Urothelium cell line (cell line): ENCODE data around the gene PTPRG.
"Not testable (repeated sequence)": the region's sequence is repeated elsewhere in the genome, so short reads cannot be mapped to it uniquely, and the experiment has no call there.

Experiments
- DNase-seq: peaks from one replicate; pipeline ENCODE4 v3.0.0; 2011; ENCODE audit warnings: low spot score, mixed read lengths
- FAIRE-seq: peaks from 2 replicates; lab custom pipeline; 2011; peaks lifted over from hg19 to GRCh38; lab: Jason Lieb, UNC

PTPRG gene

DNA sequence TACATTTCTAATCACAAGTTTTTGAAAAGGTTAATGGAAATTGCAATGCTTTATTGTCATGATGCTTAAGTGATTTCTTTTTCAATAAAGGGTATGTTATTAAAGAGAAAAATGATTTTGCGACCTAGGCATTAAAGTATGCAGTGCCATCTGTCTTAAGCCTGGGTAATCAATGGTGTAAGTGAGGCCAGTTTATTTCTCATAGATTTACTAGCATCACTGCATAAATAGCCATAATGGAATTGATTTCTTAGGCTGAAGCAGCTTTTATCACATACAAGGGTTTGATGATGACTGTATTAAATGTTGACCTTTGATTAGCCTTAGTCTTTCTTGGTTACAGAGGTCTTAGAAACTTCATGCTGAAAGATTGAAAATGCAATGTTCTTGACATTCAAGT is 464.5 kb downstream of the PTPRG start:
- DNase-seq (no peak), FAIRE-seq (no peak)

DNA sequence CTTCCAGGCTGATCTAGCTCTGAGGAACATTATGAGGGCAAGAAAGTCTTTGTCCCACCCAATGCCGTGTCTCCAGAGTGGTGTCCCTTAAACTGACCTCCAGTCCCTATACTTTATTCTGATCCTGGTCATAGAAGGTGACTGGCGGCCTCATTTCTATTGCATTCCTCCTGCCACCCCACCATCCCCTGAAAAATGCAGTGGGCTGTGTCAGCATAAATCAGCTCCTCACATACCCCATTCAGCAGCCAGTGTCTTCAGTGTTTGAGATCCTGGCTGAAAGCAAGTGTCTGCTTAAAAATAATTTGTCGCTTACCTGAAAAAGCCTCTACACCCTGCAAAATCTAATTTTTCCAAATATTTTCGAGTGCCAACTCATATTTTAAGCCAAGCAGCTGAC is 465.9 kb downstream of the PTPRG start:
- FAIRE-seq (no peak), DNase-seq (no peak)

DNA sequence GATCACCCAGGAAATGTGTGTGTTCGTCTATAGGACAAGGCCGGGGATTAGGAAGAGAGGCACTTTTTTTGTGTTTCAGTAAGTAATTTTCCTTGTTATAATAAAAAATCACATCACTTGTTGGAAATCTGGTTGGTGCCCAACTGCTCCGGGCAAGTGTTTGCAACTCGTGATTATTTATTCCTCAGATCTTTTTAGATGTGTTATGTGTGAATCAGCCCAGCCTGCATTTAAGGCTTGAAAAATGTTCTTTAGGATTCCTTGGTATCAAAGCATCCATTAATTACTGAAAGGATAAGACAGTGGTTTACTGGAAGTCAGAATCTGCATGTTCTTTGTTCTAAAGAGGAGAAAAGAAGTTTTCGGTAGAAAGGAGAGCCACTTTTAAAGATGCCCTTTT is 466.4 kb downstream of the PTPRG start:
- FAIRE-seq (no peak), DNase-seq (no peak)

DNA sequence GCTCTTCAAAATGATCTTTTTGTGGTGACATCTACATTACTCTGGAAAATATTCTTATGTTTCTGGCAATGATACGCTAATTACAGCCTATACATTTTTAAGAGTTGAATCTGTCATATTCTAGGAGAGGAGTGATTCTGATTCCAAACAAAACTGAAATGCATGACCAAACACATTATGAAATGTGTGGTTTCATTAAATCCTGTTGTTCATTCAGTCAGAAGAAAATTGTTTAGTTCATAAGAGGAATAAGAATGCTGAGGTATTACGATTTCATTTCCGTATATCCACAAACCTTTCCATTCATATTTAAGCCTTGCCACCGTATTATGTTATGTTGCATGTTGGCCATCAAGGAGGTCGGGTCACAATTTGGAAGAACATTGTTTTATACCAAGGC is 466.9 kb downstream of the PTPRG start:
- no peak for DNase-seq
- FAIRE-seq, result no peak

DNA sequence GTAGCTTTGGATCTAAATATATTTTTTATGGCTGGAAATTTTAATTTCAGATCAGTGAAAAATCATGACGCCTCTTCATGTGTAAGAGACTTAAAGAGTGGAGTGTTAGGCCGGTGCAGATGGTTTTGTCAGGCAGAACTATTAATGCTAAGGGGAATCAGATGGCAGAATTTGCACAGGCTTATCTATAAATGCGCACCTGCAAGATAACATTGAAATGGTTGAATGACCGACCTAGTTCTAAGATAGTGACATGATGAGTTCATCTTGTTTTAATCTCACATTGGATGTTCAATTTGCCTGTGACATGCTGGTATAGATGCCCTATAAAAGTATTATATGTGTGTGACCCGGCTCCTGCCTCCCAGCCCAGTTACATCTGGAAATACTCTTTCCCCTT is 471.4 kb downstream of the PTPRG start:
- DNase-seq (no peak), FAIRE-seq (no peak)

DNA sequence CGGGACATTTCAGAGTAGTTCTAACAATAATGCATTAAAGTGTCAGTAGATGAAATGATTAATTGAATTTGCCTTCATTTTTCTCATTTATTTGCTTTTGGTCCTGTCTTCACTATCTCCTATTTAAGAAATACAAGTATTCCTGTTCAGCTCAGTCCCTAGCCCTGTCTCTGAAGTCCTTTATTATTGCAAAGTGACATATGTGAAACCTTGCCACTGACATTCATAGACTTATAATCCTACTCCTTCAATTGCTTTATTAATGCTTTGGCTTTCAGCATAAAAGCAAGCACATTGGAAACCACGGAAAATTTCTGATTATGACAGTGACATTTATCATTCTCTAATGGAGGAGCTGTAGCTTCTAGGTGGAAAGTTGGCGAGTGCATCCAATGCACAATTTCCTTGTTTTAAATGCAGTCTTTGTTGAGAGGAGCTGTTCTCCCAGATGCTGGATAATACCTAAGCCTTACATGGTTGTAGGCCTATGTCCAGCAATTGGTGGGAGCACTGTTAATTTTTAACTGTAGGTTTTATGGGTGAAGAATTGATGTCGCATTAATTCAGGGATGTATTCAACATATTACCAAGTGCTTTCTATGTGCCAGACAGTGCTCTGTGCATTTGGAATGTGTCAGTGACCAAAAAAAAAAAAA is 474.2 kb downstream of the PTPRG start:
- DNase-seq (no peak), FAIRE-seq (no peak)

DNA sequence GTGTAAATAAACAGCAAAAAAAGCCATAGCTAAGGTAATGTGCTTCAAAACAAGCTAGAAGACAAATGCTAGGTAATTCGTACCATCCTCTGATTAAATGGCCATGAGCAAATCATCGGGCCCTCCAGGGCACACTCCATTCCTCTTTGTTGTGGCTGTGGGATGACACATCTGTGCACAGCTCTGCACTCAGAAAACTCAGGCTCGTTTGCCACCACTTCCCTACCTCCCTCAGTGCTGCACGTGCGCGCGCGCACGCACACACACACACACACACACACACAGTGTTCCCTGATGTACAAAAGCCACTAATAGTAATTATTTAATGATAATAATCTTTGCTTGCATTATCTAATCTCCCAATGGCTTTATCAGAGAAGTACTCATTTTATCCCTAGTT is 475.4 kb downstream of the PTPRG start:
- FAIRE-seq (no peak), DNase-seq (no peak)

DNA sequence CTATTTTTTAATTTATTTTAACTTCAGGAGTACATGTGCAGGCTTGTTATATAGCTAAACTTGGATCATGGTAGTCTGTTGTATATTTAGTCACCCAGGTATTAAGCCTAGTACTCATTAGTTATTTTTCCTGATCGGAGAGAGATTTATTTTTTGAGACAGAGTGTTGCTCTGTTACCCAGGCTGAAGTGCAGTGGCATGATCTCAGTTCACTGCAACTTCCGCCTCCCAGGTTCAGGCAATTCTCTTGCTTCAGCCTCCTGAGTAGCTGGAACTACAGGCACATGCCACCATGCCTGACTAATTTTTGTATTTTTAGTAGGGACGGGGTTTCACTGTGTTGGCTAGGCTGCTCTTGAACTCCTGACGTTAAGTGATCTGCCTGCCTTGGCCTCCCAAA is 477.4 kb downstream of the PTPRG start:
- not testable (repeated sequence) for DNase-seq, FAIRE-seq

DNA sequence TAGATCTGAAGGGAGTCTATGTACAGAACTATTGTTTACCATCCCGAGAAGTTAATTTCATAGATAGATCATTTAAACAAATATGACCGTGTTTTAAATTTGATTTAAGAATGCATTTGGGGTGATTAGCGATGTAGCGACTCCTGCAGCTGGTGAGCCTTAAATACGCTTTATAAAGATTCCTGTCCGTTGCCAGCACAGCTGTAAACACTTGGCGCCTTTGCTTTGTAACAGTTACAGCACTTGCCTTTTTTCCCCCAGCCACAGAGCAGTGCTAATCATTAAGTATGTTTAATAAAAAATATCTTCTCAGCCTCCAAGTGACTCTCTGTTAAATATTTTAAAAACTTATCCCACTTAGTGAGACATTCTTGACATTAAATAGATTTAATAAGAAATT is 478.2 kb downstream of the PTPRG start:
- FAIRE-seq, result no peak
- DNase-seq, result no peak

DNA sequence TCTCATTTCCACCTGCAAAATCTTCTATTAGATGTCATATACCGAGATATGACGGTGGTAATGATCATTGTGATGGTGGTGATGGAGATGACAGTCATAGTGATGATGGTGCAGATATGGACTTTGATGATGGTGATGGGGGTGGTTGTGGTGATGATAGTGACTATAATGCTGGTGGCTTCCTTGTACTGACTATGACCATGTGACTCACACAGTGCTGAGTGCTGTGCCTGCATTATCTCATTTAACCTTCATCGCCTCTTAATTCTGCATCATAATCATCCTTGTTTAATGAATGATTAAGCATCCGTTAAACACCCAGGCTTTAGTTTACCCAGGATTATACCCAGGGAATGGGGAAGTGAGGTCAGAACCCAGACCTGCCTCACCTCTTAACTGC is 480.3 kb downstream of the PTPRG start:
- DNase-seq (no peak), FAIRE-seq (no peak)

DNA sequence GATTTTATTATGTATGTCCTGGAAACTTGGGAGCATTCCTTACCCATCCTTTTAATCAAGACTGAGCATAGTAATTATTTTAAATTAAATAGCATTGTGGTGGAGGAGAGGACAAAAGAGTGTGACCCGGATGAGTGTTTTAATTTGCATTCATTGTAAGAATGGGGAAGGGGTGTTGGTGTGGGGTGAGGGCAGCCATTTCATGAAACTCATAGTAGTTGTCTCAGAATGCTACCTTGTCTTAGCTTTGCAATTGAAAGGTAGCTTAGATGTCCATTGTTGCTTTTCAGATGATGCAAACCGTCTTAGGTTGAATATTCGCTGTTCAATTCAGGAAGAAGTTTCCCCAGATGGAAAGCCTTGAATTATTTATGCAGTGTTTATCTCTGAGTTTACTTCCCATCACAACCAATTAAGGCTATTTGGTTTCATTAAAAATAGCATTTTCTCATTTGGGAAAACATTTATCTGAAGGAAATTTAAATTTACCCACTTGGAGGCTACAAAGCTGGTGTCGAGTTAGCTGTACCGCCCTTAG is 483.6 kb downstream of the PTPRG start:
- no peak for DNase-seq
- FAIRE-seq, result no peak

DNA sequence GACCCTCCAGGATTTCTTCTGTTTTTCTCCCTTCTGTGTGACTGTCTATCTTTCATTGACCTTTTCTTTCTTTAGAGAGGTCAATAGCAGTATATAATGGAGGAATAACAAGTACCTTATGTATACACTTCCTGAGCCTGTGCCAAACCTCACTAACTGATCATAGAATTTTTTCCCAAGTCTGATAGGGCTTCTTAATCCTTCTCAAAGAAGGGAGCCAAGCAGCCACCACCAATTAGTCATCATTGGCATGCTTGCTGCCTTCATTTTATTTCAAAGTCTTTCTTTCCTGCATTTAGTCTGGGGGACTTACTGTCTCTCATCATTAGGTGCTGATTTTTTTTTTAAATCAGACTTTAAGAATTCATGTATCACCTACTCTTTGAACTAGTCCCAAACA is 485.0 kb downstream of the PTPRG start:
- no peak for DNase-seq
- no peak for FAIRE-seq

DNA sequence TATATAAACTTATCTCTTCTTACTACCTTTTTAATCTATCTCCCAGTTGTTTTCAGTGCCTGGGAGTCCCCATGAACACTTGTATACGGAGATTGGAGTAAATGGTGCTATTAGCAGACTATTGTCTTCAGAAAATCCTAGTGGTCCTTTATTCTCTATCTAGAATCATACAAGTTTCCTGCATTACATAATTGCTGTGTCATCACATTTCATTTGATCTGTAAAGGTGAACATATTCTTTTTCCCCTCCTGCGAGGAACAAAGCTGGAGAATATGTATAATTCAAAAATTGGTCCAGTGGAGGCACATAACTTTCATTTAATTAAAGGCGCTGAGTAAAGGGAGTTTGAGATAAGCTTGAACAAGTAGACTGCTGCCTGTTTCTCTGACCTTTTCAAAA is 487.2 kb downstream of the PTPRG start:
- FAIRE-seq (no peak), DNase-seq (no peak)

DNA sequence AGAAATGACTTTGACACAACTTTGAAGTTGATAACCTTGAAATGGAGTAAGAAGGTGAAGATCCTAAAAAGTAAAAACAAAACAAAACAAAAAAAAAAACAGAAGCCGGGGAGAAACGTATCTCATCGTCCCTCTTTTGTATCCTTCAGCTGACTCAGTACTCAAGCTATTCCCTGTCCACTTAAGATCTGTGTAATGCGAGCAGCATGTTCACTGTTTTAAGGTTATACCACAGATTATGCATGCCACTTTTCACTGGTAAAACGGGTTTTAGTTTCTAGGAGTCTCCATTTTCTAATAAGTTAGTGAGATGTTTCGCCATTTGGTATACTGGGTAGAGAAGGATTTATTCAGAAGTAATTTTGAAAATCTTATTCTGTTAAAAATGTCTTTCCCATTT is 487.7 kb downstream of the PTPRG start:
- FAIRE-seq (no peak), DNase-seq (no peak)

DNA sequence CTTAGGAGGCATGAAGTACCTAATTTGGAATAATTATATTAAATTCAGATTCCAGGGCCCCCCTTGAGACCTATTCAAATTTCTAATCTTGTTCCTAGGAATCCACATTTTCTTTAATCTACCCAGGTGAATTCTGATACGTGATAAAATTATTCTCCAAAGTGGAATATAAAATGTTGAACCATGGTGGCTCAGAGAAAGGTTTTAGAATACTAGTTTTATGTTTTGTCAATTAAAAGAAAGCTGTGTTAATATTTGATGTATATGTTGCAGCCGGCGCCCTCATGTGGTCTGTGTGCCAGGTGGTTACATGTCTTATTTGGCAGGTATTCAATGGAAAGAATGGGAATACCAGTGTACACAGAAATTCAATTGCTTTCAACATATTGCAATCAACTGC is 490.1 kb downstream of the PTPRG start:
- FAIRE-seq (no peak), DNase-seq (no peak)

DNA sequence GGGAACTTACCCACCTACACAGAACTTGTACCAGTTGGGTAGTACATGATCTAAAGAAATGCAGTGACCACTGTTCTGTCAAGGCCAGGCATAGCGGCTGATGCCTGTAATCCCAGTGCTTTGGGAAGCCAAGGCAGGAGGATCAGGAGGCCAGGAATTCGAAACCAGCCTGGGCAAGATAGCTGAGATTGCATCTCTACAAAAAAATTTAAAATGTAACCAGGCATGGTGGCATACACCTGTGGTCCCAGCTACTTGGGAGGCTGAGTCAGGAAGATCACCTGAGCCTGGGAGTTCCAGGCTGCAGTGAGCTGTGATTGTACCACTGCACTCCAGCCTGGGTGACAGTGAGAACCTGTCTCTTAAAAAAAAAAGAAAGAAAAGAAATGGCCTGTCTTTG is 491.0 kb downstream of the PTPRG start:
- DNase-seq, result no peak
- no peak for FAIRE-seq

DNA sequence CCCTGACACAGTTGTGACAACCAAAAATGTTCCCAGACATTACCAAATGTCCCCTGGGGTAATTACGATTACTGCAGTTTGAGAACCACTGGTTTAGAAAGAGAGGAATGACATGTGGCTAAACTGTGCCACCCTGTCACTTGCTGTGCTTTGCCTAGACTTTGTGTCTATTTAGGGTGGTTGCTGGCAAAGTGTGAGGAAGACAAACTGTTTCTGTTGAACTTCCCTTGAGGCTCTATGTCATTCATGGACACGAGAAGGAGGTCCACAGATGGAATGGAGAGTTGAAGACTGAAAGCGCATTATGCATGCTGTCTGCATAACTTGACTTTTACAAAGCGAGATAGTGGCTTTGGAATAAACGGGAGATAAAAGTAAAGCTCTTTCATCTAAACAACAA is 495.3 kb downstream of the PTPRG start:
- FAIRE-seq, result no peak
- DNase-seq, result no peak

DNA sequence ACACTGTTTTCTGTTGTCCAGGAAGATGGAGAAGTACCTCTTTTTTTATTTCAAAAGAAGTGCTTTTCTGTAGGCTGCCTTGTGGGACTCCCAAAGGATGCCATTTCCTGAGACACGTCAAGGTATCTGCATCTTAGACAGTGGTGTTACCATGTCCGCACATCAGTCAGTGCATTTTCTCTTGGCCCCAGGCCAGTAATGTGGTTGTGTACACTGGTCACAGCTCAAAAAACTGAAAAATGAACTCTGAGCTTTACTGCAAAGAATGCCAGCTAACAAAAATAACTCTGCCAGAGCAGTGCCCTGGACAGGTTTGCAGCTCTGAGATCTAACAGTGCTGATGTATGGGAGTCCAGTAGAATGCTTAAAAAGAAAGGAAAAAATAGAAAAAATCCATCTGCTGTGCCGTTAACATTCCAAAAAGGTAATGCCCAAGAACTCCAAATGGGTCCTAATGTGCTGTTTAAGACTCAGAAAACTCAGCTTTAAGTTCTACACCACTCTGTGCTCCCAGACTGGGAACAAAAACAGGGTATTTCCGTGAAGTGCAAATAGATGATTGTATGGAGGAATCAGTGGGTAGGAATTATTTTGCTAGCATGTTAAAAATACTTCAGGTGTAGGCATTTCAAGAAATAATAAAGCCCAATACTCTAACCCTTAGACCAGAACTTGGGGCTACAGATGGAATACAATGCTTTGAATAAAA is 496.1 kb downstream of the PTPRG start:
- FAIRE-seq, result no peak
- no peak for DNase-seq

DNA sequence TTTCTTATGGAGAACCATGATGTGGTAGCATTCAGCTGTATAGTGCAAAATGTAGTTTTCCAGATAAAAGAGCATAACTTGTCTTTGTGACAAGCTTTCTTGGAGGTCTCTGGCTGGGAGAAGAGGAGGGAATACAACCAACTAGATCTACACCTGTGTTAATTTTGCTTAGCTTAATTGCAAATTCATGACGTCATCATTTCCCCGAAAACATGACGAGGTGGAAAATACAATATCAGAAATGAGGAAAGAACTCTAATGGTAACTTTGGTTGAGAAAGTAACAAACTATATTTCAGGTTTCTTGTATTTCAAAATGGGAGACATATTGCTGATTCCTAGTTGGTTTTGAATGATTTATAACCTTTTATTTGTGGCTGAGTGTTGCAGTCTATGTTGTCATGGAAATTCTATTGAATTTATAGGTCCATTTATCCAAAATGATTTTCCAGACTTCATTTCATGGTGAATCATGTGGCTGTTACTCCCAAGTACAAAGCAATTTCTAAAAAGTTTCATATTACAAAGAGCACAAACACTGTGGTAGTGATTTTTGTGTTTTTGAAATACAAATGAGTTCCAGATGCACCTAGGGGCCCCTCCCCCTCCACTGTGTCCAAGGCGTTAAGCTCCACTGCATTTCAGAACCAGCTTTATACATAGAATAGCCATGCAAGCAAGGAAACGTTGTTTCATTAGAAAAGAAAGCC is 504.8 kb downstream of the PTPRG start:
- DNase-seq, result no peak

DNA sequence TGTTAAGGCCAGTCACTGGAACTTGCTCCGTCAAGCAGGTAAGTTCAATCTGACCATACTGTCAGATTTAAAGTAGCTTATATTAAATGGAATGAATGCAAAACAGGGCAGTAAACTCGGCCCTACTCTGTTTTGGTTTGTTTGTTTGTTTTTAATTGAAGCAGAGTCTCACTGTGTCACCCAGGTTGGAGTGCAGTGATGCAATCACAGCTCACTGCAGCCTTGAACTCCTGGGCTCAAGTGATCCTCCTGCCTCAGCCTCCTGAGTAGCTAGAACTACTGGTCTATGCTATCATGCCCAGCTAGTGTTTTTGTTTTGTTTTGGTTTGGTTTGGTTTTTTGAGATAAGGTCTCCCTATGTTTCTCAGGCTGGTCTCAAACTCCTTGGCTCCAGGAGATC is 507.0 kb downstream of the PTPRG start:
- FAIRE-seq (no peak), DNase-seq (no peak)

More for the DNA sequence above, 504.8 kb downstream of the PTPRG start:
- no peak for FAIRE-seq

DNA sequence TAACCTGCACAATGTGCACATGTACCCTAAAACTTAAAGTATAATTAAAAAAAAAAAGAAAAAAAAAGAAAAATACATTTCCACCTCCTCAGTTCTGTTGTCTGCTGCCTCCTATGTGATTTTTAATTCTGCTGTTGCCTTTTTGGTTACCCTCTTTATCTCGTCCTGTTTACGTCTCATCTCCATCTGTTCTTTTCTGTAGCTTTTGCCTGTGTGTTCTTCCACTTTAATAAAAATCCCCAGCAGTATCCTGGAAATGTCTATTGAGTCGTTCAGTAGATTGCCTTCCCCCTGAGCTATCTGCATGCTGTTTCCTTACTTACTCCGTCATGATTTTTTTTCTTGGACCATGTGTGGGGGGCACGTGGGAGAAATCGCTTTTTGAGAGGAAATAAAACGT is 509.5 kb downstream of the PTPRG start:
- no peak for DNase-seq
- no peak for FAIRE-seq

DNA sequence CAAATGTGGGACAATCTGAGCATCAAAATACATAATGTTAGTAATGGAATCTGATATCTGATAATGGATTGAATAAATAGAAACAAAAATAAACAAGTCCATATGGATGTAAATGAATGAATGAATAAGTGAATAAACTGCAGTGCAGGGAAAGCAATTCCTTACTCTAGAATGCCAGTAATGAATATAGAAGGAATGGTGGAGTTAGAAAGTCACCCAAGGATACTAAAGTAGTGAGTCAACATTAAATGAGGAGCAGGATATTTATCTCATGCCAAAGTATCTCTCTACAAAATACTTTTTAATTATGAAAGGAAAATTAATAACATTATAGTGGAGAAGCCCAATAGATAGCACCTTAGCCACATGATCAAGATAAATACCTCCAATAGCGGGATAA is 511.7 kb downstream of the PTPRG start:
- DNase-seq (no peak), FAIRE-seq (no peak)
